Mucosa of descending colon (tissue), 3 donors: Measurements from ENCODE around the gene IFNA1. TPM values are rescaled to one million over a fixed set of nuclear protein-coding genes. Genes with fewer than 3 reads are reported as not detected.

Source experiments
- ATAC-seq: fragments of 200-7000 bp; cut with Tn5 transposase; one replicate; pipeline ENCODE4 v1.9.1; 2020; ENCODE audit warnings: mild to moderate bottlenecking, moderate library complexity
- DNase-seq, 3 donors: peaks; one replicate each; pipeline ENCODE4 v3.0.0-alpha.2; 2020
- H3K36me3 ChIP-seq: fragments of 200-600 bp; one replicate; pipeline ENCODE4 v1.8.0; 2021; ENCODE audit warnings: low read depth, mild to moderate bottlenecking
- H3K4me1 ChIP-seq: fragments of 200-600 bp; one replicate; pipeline ENCODE4 v1.8.0; 2021; ENCODE audit warnings: low read depth, mild to moderate bottlenecking
- H3K4me3 ChIP-seq: fragments of 200-600 bp; one replicate; pipeline ENCODE4 v1.8.0; 2021; ENCODE audit warnings: mild to moderate bottlenecking
- H3K9me3 ChIP-seq: fragments of 200-600 bp; one replicate; pipeline ENCODE4 v1.8.0; 2021; ENCODE audit warnings: mild to moderate bottlenecking
- intact Hi-C, 2 donors: fragments of 100-400 bp; cut with DNase I in 1 of 2; cut with micrococcal nuclease in 1 of 2; formaldehyde crosslinking; loops; one replicate each; pipeline versions ENCODE4 v1.11.0 to v1.11.1; 2022; cut with DNase I, micrococcal nuclease
- total RNA-seq, 3 donors: library from RNA; stranded (reverse); fragmentation: NEBNext Ultra II Directional in 2 of 3; extraction: Animal tissue kit (Norgen Biotek cat#: 25700) in 2 of 3; gene quantifications; one replicate each; pipeline versions ENCODE4 v1.2.1 to v1.2.4, GENCODE V29; 2021 to 2023
- TF ChIP-seq, protein P1 (sequence below): fragments of 200-600 bp; IDR thresholded peaks from one replicate; pipeline ENCODE4 v1.8.0; 2022; ENCODE audit warnings: antibody characterized with exemption, mild to moderate bottlenecking
- donor health status: DM: no; HTN: no; CAD: no; lungs with moderate emphysema.
- donor health status: DM: no; HTN: no; CAD: no.
- donor health status: DM: no; HTN: yes; CAD: no.

IFNA1 gene
- total RNA-seq, 3 donors from 2014 or later: not detected

DNA sequence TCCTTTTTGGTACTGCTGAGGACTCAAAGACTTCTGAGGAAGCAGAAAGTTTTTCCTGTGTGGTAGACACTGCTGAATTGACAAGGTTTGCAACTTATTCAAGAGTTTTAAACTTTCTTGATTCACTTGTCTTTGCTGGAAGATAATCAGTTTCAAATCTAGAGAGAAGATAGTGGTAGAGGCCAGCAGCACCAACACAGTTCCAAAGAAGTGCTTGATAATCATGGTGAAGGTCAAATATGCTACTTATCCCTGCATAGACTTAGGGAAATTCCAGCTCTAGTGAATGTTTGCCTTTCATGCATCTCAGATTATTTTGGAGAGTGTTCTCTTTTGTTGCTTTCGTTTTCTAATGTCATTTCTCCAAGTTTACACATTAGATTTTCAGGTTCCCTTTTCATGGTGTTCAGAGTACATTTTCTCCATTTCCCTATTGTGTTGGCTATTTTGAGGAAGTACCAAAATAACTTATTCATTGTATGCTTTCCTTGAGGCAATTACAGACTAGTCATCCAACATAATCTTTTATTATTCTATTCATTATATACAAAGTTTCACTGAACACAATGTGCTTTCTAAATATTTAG is 41.3 kb downstream of the IFNA1 start:
- no peak overlapping the region for H3K4me3 ChIP-seq
- ATAC-seq (no peak), DNase-seq (no peak)
- no peaks in the 10 kb centered on the region for H3K36me3 ChIP-seq
- intact Hi-C loops: no loop called here
- no peaks in the 10 kb centered on the region for H3K9me3 ChIP-seq
- TF ChIP-seq, protein P1, sequence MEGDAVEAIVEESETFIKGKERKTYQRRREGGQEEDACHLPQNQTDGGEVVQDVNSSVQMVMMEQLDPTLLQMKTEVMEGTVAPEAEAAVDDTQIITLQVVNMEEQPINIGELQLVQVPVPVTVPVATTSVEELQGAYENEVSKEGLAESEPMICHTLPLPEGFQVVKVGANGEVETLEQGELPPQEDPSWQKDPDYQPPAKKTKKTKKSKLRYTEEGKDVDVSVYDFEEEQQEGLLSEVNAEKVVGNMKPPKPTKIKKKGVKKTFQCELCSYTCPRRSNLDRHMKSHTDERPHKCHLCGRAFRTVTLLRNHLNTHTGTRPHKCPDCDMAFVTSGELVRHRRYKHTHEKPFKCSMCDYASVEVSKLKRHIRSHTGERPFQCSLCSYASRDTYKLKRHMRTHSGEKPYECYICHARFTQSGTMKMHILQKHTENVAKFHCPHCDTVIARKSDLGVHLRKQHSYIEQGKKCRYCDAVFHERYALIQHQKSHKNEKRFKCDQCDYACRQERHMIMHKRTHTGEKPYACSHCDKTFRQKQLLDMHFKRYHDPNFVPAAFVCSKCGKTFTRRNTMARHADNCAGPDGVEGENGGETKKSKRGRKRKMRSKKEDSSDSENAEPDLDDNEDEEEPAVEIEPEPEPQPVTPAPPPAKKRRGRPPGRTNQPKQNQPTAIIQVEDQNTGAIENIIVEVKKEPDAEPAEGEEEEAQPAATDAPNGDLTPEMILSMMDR: no peak
- H3K4me1 ChIP-seq: no peaks in the 10 kb centered on the region

DNA sequence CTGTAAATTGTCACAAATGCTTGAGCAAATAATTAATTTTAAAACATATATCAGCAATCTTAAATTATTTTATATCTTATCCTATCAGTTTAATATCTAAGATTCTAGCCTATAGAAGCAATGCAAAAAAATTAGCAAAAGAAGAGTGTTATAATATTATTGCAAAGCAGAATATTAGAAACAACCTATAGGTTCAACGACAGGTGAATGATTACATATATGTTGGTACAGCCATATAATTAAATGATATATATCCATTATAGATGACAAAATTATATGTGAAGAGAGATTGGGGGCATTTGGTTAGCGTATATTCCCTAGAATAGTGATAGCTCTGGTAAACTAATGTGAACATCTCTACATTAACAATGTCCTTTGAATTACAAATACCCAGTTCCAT is 42.0 kb downstream of the IFNA1 start, which contains the start of gene IFNE:
IFNE (minus strand) TSS at position 101 of the 400 bp plus-strand sequence. CDS start 619 bp downstream, outside the sequence.
- intact Hi-C loops: no loop called here
- TF ChIP-seq, protein P1: no peak
- Histone ChIP-seq H3K4me1 (no peaks in the 10 kb centered on the region), H3K4me3 (no peak within 1 kb of the TSS), H3K36me3 (no peaks in the 10 kb centered on the region), H3K9me3 (no peaks in the 10 kb centered on the region)
- ATAC-seq (no peak), DNase-seq (no peak)

Other genes starting within 250 kb of the IFNA1 start
- gene IFNA7, start 238.2 kb upstream of the IFNA1 start, total RNA-seq: not detected
- not detected for gene IFNA10, start 233.3 kb upstream of the IFNA1 start, total RNA-seq
- gene IFNA16, start 223.1 kb upstream of the IFNA1 start, total RNA-seq: not detected
- gene IFNA17, start 212.2 kb upstream of the IFNA1 start, total RNA-seq: not detected
- gene IFNA14, start 200.4 kb upstream of the IFNA1 start, total RNA-seq: not detected
- under 1 TPM in 1 of 3 donors, not detected in 2; 0.41 TPM for gene IFNA5, start 135.1 kb upstream of the IFNA1 start, total RNA-seq
- 10 to 100 TPM; 21.8 to 23.9 (median 23.4) TPM for gene KLHL9, start 105.0 kb upstream of the IFNA1 start, total RNA-seq
- gene IFNA6, start 89.6 kb upstream of the IFNA1 start, total RNA-seq: not detected
- not detected for gene IFNA13, start 72.4 kb upstream of the IFNA1 start, total RNA-seq
- not detected for gene IFNA2, start 55.0 kb upstream of the IFNA1 start, total RNA-seq
- not detected for gene IFNA8, start 31.3 kb upstream of the IFNA1 start, total RNA-seq
- gene IFNE, start 41.9 kb downstream of the IFNA1 start, total RNA-seq: not detected